AG09319 (cell line): ENCODE measurements around the gene PODXL2.

Experiments used
- DNase-seq: peaks from one replicate; pipeline ENCODE4 v3.0.0-alpha.2; 2010; ENCODE audit warnings: low read depth; ENCODE audit errors: extremely low read depth
- CTCF ChIP-seq: IDR thresholded peaks from 2 replicates; pipeline ENCODE4 v1.5.1; 2011; ENCODE audit warnings: low read depth, mild to moderate bottlenecking, inconsistent platforms, low read length, moderate library complexity

Gene PODXL2

DNA sequence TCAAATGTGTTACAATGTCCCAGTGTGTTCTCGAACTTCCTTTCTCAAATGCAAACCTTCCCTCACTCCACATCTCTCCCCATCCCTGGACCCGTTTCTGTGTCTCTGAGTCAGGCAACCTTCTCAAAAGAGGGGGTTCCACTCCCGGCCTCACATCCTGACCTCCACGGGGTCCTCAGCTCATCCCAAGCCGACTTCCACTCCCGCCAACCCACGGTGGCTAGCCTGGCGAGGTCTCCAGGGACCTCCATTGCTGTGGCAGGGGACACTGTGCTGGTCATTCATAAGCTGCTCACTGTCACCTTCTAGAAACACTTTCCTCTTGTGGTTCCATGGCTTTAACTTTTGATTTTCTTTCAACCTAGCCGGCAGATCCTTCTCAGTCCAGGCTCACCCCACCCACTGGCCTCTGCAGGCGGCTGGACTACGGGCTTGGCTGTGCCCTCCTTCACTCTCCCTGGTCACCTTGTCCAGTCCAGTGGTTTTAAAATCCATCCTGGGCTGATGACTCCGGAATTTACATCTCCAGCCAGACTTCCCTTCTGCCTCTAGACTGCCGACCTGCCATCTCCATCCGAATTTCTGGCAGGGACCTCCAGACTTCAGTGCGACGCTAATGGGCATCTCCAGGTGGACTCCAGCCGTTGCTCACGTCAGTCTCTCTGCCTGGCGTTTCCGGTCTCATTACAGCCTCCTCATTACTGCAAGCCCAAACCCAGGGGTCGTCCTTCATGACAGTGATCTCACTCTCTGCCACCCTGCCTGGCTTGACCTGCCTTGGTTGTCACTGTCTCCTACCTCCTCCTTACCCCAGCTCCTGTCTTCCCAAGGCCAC is 63.7 kb downstream of the PODXL2 start:
- no peak for DNase-seq
- TF ChIP-seq CTCF = no peak

DNA sequence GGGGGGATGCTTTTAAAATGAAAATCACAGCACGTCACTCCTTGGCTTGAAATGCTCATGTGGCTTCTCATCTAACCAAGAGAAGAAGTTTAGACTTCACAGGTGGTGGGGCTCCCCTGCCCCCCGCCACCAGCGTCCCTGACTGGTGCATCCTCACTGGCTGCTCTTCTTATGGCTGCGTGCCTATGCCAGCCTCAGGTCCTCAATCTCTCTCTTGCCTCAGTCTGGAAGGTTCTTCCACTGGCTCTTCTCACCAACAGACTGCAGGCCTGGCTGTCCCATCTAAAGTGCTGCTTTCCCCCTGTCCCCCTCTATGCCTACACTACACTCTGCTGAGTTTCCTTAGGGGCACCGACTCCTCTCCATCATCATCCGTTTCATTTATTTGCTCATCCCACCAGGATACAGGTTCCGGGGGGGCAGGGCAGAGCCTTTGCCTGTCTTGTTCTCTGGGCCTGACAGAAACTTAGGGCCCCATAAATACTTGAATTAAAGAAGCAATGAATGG is 64.4 kb downstream of the PODXL2 start:
- no peak for TF ChIP-seq CTCF
- DNase-seq = no peak

DNA sequence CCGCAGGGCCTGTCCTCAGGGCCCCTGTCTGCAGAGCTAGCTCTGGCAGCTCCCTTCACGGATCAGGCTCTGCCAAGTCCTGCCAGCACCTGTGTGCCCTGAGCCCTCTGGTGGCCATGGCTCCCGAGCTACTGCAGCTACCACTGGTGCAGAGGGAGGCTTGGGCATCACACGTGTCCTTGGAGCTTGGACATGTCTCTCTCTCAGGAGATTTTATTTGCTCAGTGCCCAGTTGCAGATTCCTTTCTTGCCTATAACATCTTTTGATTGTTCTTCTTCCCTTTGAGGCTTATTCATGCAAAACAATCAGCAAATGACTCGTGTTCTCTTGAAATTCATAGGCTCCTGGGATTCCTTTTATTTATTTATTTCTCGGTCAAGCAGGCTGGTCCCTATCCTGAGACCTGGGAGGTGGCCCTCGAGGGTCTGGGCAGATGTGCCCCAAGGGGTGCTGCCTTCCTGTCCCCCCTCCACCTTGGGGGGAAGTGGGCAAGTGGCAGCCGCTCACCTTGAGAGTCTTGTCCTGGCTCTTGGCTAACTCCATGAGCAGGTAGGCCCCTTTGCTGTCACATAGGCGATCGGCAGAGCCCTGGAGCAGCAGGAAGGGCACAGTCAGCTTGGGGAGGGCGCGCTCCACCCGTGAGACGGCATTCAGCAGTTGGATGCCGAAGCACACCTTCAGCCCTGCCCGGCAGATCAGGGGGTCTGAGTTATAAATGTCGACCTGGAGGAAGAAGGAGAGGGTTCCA is 65.7 kb downstream of the PODXL2 start:
- DNase-seq = no peak
- TF ChIP-seq CTCF = peak; percentile 37

DNA sequence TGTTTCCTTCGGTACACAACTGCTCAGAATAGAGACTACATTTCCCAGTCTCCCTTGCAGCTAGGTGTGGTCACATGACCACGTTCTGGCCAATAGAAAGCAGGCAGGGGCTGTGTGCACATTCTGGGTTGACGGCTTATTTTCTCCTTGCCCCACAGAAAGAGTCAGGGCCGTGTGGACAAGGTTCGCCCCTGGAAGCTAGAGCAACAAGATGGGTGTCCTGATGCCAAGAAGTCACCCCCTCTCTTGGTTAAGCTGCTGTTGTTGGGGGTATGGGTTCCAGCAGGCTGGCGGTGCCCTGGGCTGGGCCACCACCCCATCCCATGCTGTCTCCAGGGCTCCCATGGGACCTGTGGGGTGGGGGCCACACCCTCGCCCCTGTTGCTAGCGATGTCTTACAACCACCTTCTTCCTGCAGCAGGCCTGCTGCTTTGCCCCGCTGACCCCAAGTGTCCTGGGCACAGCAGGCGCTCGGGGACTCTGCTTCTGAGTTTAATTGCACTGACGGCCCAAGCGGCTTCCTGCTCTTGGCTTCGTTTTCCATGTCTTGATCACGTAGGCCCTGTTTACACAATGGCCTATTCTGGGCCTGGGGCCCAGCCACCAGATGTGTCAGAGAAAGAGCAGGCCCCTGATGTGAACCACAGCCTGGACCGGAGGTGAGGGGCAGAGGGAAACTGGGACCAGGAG is 68.7 kb downstream of the PODXL2 start:
- peak; percentile 58 for DNase-seq
- TF ChIP-seq CTCF = no peak

- no peak for DNase-seq
- no peak for TF ChIP-seq CTCF
These were observed 69.3 kb downstream of the PODXL2 start for GRCh38 chr3:127698286-127698685.

- TF ChIP-seq CTCF = no peak
- DNase-seq = no peak
These were observed 69.9 kb downstream of the PODXL2 start for GRCh38 chr3:127698691-127699415.
